ENCODE results near the gene GALNT14.

DNA sequence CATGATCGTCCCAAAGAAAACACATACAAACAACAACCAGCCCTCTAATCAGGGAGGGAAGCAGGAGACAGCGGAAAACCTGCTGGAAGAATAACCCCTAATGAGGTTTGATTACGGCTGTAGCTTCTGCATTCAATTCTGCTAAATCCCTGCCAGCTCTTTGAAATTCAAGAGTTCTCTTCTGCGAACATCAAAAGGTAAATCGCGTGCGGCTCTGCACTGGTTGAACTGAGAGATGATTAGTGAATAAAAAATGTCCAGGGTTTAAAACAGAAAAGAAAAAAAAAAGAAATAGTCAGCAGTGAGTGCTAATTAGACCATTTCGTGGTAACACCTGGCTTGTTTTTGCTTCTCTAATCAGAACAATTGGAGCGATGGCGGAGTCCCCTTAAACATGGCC is 178.0 kb downstream of the GALNT14 start:
- TF ChIP-seq GATA2 (IDR thresholded peaks at IDR 0.05; ENCODE audit: low read depth, low read length) (no peak), GATA3 (IDR thresholded peaks at IDR 0.05; ENCODE audit: low read depth, low read length) (no peak)
